ENCODE measurements around the gene BCL11B.

BCL11B gene

DNA sequence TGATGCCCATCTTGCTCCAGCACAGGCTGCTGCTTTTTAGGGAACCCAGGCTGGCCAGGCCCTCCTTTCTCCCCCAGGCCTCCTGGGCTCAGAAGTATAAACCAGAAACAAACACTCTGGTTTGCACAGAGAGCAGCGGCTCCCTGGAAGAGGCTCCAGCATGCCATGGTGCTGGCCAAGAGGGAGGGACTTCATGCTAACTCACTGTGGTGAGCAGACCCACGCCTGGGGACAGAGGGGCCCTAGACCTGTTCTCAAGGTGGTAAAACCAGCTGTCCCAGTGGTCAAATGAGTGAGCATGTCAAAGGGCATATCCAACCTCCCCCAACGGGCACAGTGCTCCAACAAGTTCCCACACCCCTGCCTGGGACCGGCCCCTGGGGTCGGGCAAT, 15.5 kb downstream of the BCL11B start:
- ChIA-PET CTCF (interaction anchor here (1.2 kb wide), 1 partner anchor 10 kb away, joined by 5 read pairs; no protein-coding TSS in a partner anchor), POLR2A (ENCODE audit: low non-redundant PET) (no interaction called here)

DNA sequence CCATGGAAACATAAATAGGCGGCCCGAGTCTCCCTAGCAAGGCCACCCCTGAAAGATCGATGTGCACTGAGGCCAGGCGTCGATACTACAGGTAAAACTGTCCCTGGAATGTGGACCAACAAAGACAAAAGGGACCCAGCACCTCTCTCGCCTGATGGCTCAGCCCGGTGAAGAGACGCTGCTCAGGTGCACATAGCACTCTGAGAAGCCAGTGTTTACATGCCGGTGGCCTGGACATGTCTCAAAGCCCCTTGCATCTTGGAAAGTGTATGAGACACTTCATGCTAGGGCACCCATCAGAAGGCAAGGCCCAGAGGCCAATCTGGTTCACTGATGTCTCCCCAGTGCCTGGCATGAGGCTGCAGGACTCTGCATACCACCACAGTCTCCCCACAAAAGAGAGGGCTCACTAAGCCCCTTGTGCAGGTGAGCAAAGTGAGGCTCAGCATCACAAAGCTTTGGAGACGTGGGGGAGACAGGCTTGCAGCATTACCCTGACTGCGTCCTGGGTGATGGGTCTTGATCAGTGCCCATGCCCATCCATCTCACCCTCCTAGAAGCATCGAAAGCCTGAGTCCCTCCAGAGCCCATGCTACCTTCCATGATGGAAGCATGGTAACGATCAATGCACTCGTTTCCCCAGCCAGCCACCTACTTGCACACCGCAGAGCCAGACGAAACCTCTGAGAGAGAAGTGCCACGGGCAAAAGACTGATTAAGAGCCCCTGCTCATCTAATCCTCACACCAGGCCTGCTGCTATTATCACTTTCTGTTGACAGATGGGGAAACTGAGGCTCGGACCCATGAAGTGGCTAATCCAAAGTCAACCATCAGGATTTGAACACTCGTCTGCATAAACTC, 16.1 kb downstream of the BCL11B start:
- ChIA-PET CTCF (interaction anchor here (1.2 kb wide), 1 partner anchor 11 kb away, joined by 5 read pairs; no protein-coding TSS in a partner anchor), POLR2A (ENCODE audit: low non-redundant PET) (no interaction called here)
- TF ChIP-seq, protein P1, sequence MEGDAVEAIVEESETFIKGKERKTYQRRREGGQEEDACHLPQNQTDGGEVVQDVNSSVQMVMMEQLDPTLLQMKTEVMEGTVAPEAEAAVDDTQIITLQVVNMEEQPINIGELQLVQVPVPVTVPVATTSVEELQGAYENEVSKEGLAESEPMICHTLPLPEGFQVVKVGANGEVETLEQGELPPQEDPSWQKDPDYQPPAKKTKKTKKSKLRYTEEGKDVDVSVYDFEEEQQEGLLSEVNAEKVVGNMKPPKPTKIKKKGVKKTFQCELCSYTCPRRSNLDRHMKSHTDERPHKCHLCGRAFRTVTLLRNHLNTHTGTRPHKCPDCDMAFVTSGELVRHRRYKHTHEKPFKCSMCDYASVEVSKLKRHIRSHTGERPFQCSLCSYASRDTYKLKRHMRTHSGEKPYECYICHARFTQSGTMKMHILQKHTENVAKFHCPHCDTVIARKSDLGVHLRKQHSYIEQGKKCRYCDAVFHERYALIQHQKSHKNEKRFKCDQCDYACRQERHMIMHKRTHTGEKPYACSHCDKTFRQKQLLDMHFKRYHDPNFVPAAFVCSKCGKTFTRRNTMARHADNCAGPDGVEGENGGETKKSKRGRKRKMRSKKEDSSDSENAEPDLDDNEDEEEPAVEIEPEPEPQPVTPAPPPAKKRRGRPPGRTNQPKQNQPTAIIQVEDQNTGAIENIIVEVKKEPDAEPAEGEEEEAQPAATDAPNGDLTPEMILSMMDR (conservative IDR thresholded peaks at IDR 0.05; ENCODE audit: low read depth): no peak

More for the DNA sequence above, 15.5 kb downstream of the BCL11B start:
- no peak overlapping the region for H3K27ac ChIP-seq
- DNase-seq (ENCODE audit: low spot score): no peak
- TF ChIP-seq, protein P1 (conservative IDR thresholded peaks at IDR 0.05; ENCODE audit: low read depth): no peak

DNA sequence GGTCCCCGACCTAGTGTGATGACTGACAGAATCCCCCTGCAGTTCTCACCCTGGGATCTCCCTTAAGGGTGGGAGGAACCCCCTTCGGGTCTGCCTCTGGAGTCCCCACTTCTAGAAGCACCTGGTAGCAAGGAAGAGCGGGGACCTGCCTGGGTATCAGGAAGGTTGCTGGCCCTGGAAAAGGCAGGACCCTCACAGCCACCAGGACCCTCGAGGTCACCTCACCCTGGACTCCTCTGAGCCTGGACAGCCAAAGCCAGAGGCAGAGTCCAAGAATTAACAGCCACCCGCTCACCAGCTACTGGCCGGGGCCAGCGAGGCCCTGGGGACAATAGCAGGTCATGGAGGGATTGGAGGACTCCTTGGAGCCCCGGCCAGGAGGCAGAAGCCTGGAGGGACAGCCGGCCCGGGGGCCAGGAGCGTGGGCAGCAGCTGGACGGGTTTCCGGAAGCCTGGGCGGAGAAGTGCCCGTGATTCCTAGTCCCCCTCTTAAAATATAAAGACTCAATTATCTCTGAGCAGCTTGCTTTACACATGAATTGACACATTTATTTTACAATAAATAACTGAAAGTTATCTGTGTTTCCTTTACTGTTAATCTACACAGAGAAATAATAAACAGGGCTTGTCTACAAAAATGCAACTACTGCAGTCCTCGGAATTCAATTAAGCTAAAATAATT, 17.5 kb downstream of the BCL11B start:
- POLR2A ChIA-PET (ENCODE audit: low non-redundant PET): no interaction called here
- TF ChIP-seq, protein P1 (conservative IDR thresholded peaks at IDR 0.05; ENCODE audit: low read depth): no peak
- no peak for DNase-seq (ENCODE audit: low spot score)
- H3K27ac ChIP-seq: no peak overlapping the region
- CTCF ChIA-PET: no interaction called here

More for the DNA sequence above, 16.1 kb downstream of the BCL11B start:
- no peak for DNase-seq (ENCODE audit: low spot score)
- H3K27ac ChIP-seq: peak overlapping the region; percentile 20; the same call in 1 of the 2 replicates

DNA sequence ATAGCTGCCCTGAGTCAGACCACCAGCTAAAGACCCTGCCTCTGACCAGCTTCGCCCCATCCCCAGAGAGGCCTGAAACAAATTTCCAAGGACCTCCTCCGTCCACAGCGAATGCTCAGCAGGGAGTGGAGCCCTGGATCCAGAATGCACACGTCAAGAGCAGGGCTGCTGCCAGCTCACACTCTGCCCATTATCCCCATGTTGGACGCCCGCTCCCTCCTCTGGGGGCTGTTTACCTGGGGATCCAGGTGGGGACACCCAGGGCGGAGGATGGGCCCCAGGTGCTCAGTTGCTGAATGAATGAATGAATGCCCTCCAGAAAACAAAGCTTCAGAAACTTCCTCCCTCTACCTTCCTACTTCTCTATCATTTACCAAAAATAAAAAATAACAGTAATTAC, 18.1 kb downstream of the BCL11B start:
- TF ChIP-seq, protein P1 (conservative IDR thresholded peaks at IDR 0.05; ENCODE audit: low read depth): no peak
- DNase-seq (ENCODE audit: low spot score): no peak
- ChIA-PET POLR2A (ENCODE audit: low non-redundant PET) (no interaction called here), CTCF (no interaction called here)
- H3K27ac ChIP-seq: no peak overlapping the region

DNA sequence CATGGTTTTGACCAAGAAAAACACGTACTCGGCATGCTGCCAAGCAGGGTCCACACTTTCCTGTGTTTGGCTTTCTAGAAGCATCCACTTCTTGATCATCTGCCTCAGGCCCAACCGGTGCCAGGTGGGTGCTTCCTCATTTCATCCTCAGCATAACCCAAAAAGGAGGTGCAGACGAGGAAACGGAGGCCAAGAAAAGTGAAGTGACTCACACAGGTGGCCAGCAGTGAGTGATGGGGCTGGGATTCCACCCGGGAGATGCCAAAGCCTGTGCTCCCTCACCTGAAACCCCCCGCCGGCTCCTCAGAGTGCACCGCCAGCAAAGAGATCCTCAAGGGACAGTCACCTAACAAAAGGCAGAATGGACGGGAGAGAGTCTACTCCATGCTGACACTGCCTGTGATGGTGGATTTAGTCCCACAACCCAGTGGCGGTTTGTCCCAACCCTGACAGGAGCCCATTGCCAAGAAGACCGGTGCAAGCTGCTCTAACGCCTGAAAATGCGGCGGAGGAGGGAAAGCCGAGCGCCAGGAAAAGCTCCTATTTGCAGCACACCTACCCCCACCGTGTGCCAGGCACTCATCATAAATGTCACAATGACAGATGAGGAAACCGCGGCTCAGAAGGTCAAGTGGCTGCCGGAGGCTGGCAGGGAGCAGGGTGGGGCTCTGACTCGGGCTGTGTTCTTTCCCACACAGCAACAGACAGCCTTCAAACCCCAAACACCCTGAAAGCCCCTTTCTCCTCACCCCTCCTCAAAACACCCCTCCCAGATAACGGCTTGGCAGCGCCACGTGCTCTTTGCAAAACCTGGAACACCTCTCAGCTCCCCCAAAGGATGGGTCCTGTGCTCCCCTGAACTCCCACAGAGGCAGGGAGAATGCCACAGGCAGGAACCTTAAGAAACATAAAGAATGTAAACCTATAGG, 18.8 kb downstream of the BCL11B start:
- no peak for DNase-seq (ENCODE audit: low spot score)
- ChIA-PET CTCF (no interaction called here), POLR2A (ENCODE audit: low non-redundant PET) (no interaction called here)
- TF ChIP-seq, protein P1 (conservative IDR thresholded peaks at IDR 0.05; ENCODE audit: low read depth): no peak
- H3K27ac ChIP-seq: no peak overlapping the region
